Vagina (tissue), 2 donors: ENCODE results near the gene HOXD8.

Experiments
- POLR2A ChIP-seq, 2 donors: fragments of 450-650 bp; IDR thresholded peaks; one replicate each; pipeline ENCODE4 v1.6.1; 2017; ENCODE audit warnings: antibody characterized with exemption in 2 of 2, mild to moderate bottlenecking in 2 of 2, moderate library complexity in 2 of 2
- POLR2AphosphoS5 ChIP-seq, 2 donors: sonication (generic); formaldehyde crosslinking; IDR thresholded peaks; one replicate each; pipeline ENCODE4 v1.9.0; 2017; ENCODE audit warnings: antibody characterized with exemption in 2 of 2, mild to moderate bottlenecking in 2 of 2, low read depth in 1 of 2; ENCODE audit not compliant: insufficient read depth in 1 of 2
- TF ChIP-seq, protein P1 (sequence below), 3 experiments: fragments of 450-650 bp in 2 of 3; fragments of 200-600 bp in 1 of 3; sonication (generic) in 1 of 3; IDR thresholded peaks; one replicate each; pipeline ENCODE4 v1.5.1; 2017 to 2019; ENCODE audit warnings: antibody characterized with exemption in 3 of 3, mild to moderate bottlenecking in 2 of 3, moderate library complexity in 2 of 3

DNA sequence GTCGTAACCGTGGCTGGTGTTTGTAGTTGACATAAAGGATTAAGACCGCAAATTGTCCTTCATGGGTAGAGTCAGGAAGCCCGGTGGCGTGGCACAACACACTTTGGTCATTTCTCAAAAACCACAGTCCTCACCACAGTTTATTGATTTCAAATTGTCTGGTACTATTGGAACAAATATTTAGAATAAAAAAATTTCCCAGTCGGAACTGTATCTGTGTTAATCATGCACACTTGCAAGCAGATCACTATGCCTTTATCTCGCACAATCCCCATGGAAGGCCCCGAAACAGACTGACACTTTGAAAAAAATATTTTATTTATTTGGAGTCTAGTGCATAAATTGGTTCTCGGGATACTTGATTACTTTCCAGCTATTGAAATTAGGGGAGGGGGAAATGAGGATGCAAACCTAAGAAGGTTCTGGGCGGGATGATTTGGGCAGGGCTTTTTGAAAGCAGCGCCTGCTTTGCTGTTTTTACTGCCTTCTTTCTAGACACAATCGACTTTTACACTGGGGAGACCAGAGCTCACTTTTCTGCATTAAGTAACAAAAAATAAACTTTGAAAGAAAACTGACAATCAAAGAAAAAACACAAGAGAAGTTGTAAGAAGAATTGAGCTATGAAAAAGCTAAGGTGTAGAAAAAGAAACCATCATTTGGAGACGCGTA, 43.5 kb downstream of the HOXD8 start:
- TF ChIP-seq POLR2AphosphoS5 (IDR thresholded peaks at IDR 0.05; ENCODE audit: insufficient read depth in 1 of 2, low read depth in 1 of 2) = no peak
- TF ChIP-seq, protein P1, sequence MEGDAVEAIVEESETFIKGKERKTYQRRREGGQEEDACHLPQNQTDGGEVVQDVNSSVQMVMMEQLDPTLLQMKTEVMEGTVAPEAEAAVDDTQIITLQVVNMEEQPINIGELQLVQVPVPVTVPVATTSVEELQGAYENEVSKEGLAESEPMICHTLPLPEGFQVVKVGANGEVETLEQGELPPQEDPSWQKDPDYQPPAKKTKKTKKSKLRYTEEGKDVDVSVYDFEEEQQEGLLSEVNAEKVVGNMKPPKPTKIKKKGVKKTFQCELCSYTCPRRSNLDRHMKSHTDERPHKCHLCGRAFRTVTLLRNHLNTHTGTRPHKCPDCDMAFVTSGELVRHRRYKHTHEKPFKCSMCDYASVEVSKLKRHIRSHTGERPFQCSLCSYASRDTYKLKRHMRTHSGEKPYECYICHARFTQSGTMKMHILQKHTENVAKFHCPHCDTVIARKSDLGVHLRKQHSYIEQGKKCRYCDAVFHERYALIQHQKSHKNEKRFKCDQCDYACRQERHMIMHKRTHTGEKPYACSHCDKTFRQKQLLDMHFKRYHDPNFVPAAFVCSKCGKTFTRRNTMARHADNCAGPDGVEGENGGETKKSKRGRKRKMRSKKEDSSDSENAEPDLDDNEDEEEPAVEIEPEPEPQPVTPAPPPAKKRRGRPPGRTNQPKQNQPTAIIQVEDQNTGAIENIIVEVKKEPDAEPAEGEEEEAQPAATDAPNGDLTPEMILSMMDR (IDR thresholded peaks at IDR 0.05) = no peak
- no peak for TF ChIP-seq POLR2A (IDR thresholded peaks at IDR 0.05)
